MM.1S (cell line): ENCODE measurements around the gene ENPP5.

ENCODE experiments used
- EZH2 ChIP-seq: fragments of 300-600 bp; sonication (generic); optimal IDR thresholded peaks from 2 replicates; pipeline ENCODE3; 2017; ENCODE audit warnings: low read depth, mild to moderate bottlenecking, antibody characterized with exemption, low read length, mixed read lengths
- EZH2phosphoT487 ChIP-seq: fragments of 300-600 bp; sonication (generic); IDR thresholded peaks from 2 replicates; pipeline ENCODE4 v1.6.1; 2018; ENCODE audit warnings: antibody characterized with exemption, low read length
- TF ChIP-seq, protein P1 (sequence below): fragments of 300-600 bp; sonication (generic); IDR thresholded peaks from 2 replicates; pipeline ENCODE4 v1.5.1; 2016; ENCODE audit warnings: antibody characterized with exemption, low read length, mixed read lengths

DNA sequence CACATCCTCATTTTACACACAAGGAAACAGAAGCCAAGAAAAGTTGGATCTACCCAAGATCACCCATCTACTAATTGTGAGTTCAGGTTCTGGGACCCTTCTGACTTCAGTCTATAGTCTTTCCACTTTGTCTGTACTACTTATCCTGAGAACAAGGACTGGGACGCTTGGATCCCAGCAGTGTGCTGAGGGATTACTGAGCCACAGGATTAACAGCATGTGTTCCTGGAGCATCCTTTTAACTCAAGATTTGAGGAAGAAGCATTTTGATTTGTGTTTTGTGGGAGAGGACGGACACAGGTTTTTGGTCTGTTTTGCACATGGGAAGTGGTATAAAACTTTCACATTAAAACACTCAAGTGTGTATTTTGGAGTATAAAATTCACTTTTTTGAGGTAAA lies 36.6 kb downstream of the ENPP5 start:
- TF ChIP-seq, protein P1, sequence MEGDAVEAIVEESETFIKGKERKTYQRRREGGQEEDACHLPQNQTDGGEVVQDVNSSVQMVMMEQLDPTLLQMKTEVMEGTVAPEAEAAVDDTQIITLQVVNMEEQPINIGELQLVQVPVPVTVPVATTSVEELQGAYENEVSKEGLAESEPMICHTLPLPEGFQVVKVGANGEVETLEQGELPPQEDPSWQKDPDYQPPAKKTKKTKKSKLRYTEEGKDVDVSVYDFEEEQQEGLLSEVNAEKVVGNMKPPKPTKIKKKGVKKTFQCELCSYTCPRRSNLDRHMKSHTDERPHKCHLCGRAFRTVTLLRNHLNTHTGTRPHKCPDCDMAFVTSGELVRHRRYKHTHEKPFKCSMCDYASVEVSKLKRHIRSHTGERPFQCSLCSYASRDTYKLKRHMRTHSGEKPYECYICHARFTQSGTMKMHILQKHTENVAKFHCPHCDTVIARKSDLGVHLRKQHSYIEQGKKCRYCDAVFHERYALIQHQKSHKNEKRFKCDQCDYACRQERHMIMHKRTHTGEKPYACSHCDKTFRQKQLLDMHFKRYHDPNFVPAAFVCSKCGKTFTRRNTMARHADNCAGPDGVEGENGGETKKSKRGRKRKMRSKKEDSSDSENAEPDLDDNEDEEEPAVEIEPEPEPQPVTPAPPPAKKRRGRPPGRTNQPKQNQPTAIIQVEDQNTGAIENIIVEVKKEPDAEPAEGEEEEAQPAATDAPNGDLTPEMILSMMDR = no peak
- TF ChIP-seq EZH2 (no peak), EZH2phosphoT487 (no peak)
